ENCODE data around the gene ZDHHC1.

GRCh38 chr16:67464565-67464964 is 48.3 kb upstream of the ZDHHC1 start:
- TF ChIP-seq CTCF (IDR thresholded peaks at IDR 0.05; ENCODE audit: low read depth, low read length, missing input control), result no peak
- TF ChIP-seq RAD21 (IDR thresholded peaks at IDR 0.05), result no peak
- TF ChIP-seq JUND (IDR thresholded peaks at IDR 0.05), result no peak
